Measurements from ENCODE around the gene AP5S1.

The AP5S1 gene

GRCh38 chr20:3873507-3873906, 53.2 kb downstream of the AP5S1 start:
- DNase-seq (ENCODE audit: low read depth in 2 of 2, low spot score in 1 of 2): no peak

DNA sequence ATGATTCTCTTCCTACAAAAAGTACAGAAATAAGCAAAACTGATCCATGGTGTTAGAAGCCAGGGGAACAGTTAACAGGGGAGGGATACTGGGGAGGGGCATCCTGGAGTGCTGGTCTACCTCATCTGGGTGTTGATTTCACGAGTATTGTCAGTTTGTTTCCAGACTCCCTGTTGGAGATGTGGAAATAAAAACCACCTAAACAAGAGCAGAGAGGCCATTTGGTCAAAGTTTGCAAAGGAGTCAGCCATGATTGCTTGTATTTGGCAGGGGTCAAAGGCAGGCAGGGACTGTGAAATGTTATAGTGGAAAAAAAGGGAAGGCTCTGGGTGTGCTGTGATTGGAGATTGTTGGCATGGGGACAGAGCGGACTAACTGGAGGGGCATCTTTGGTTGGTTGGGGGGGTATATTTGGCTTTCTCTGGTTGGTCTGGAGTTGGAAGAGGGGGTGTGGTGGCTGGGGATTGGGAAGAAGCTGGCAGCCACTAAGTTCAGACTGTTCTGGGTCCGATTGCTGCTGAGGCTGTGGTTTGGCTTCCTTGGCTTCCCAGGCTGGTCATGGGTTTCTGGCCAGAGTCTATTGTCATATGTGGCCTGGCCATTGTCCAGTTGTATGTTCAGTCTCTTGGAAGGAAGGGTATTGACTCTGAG, 54.0 kb downstream of the AP5S1 start:
- DNase-seq (ENCODE audit: low read depth in 2 of 2, low spot score in 1 of 2): no peak

GRCh38 chr20:3875378-3875974, 55.1 kb downstream of the AP5S1 start:
- DNase-seq (ENCODE audit: low read depth in 2 of 2, low spot score in 1 of 2): no peak

DNA sequence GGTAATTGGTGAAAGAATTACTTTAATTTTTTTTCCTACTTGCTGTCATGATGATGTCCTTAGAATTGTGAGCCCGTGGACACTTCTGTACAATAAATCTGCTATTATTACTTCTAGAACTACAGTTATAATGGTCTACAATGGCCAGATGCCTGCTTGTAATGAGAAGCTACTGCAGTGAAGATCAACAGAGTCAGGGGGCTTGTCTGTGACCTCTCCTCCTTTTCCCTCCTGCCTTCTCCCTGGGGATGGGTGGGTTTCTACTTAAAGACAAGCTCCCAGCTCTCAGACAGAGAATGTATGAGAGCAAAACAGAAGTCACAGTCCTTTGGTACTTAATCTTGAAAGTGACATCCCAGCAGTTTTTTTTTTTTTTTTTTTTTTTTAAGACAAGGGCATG, 55.7 kb downstream of the AP5S1 start:
- DNase-seq (ENCODE audit: low read depth in 2 of 2, low spot score in 1 of 2): no peak

- DNase-seq (ENCODE audit: low read depth in 2 of 2, low spot score in 1 of 2): no peak
These were observed 56.3 kb downstream of the AP5S1 start for GRCh38 chr20:3876676-3877075.
